GM12878 (cell line): Measurements from ENCODE around the gene TSEN34. TPM values are rescaled to one million over a fixed set of nuclear protein-coding genes. Genes with fewer than 3 reads are reported as not detected.

Experiments used
- ATAC-seq: fragments of 200-7000 bp; cut with Tn5 transposase; 3 replicates; pipeline ENCODE4 v1.9.1; 2020; ENCODE audit warnings: mild to moderate bottlenecking, moderate library complexity
- BruUV-seq: library from RNA; stranded (reverse); fragments of 400-500 nt; replicated peaks from 2 replicates; lab custom pipeline; 2021; lab: Mats Ljungman, UMichigan
- CTCF ChIA-PET: fragments of 300-600 bp; sonication (Branson Sonifier 250); formaldehyde crosslinking; extraction: SDS; loops from one replicate; lab custom pipeline; 2021; ENCODE audit warnings: inconsistent platforms; lab: Yijun Ruan, JAX
- POLR2A ChIA-PET: fragments of 350-600 bp; formaldehyde crosslinking; extraction: SDS; loops from one replicate; lab custom pipeline; 2021; ENCODE audit warnings: inconsistent platforms; lab: Charles Lee
- RAD21 ChIA-PET: fragments of 300-600 bp; sonication (Branson Sonifier 250); formaldehyde crosslinking; loops from one replicate; lab custom pipeline; 2023; ENCODE audit warnings: antibody characterized with exemption; ENCODE audit not compliant: unreplicated experiment; lab: Charles Lee
- SMC1A ChIA-PET: fragments of 300-600 bp; sonication (Branson Sonifier 250); formaldehyde crosslinking; loops from one replicate; lab custom pipeline; 2023; ENCODE audit not compliant: unreplicated experiment, uncharacterized antibody; lab: Charles Lee
- DNase-seq: peaks from one replicate; pipeline ENCODE4 v3.0.0-alpha.2; 2011; ENCODE audit warnings: low read depth, low spot score
- FAIRE-seq: peaks from 3 replicates; lab custom pipeline; 2011; peaks lifted over from hg19 to GRCh38; lab: Jason Lieb, UNC
- H2AFZ ChIP-seq: 2 replicates; pipeline ENCODE4 v1.6.0; 2011; ENCODE audit warnings: low read depth, low read length, control low read depth; ENCODE audit not compliant: control insufficient read depth
- H3K27ac ChIP-seq: 2 replicates; pipeline ENCODE4 v1.5.1; 2011; ENCODE audit warnings: control low read depth; ENCODE audit not compliant: control insufficient read depth, insufficient read depth
- H3K27me3 ChIP-seq, 2 experiments: replicated peaks in 1 of 2; 2 replicates each; pipeline versions ENCODE4 v1.6.0 to v1.6.1; 2011; ENCODE audit warnings: low read length in 1 of 2; ENCODE audit not compliant: control insufficient read depth in 2 of 2, insufficient read depth in 2 of 2
- H3K36me3 ChIP-seq, 2 experiments: 2 replicates each; pipeline ENCODE4 v1.5.1; 2011; ENCODE audit warnings: low read length in 1 of 2; ENCODE audit not compliant: control insufficient read depth in 2 of 2, insufficient read depth in 2 of 2
- H3K4me1 ChIP-seq: 2 replicates; pipeline ENCODE4 v1.6.1; 2011; ENCODE audit warnings: mild to moderate bottlenecking, low read length, moderate library complexity, mixed read lengths; ENCODE audit not compliant: control insufficient read depth, insufficient read depth
- H3K4me2 ChIP-seq: 2 replicates; pipeline ENCODE4 v1.6.0; 2011; ENCODE audit warnings: control low read depth; ENCODE audit not compliant: control insufficient read depth, insufficient read depth
- H3K4me3 ChIP-seq: fragments of 200-600 bp; sonication (generic); 2 replicates; pipeline ENCODE4 v1.5.1; 2016
- H3K79me2 ChIP-seq: 2 replicates; pipeline ENCODE4 v1.6.0; 2011; ENCODE audit warnings: low read length; ENCODE audit not compliant: control insufficient read depth, insufficient read depth
- H3K9ac ChIP-seq: 2 replicates; pipeline ENCODE4 v1.8.0; 2011; ENCODE audit warnings: low read length, control low read depth, mixed read lengths; ENCODE audit not compliant: control insufficient read depth, insufficient read depth
- H3K9me3 ChIP-seq: replicated peaks from 3 replicates; pipeline ENCODE4 v1.5.1; 2011; ENCODE audit warnings: mild to moderate bottlenecking, low read length; ENCODE audit not compliant: control insufficient read depth, insufficient read depth
- H4K20me1 ChIP-seq: 2 replicates; pipeline ENCODE4 v1.6.0; 2011; ENCODE audit not compliant: control insufficient read depth, insufficient read depth
- CHD1 ChIP-seq: IDR thresholded peaks from 2 replicates; pipeline ENCODE4 v1.6.1; 2012; ENCODE audit warnings: low read depth, low read length, improper control_type of control experiment
- E4F1 ChIP-seq: fragments of 450-650 bp; IDR thresholded peaks from 2 replicates; pipeline ENCODE4 v1.6.1; 2018; ENCODE audit warnings: borderline replicate concordance, mild to moderate bottlenecking; ENCODE audit not compliant: partially characterized antibody
- EED ChIP-seq: sonication (generic); IDR thresholded peaks from 2 replicates; pipeline ENCODE4 v1.6.1; 2016; ENCODE audit warnings: antibody characterized with exemption, low read depth
- HSF1 ChIP-seq: fragments of 150-350 bp; IDR thresholded peaks from 2 replicates; pipeline ENCODE4 v1.6.1; 2014; ENCODE audit warnings: mild to moderate bottlenecking, low read depth, low read length
- IRF3 ChIP-seq: fragments of 450-650 bp; IDR thresholded peaks from 2 replicates; pipeline ENCODE4 v1.6.1; 2014; ENCODE audit warnings: mild to moderate bottlenecking
- MXI1 ChIP-seq: fragments of 150-350 bp; IDR thresholded peaks from 2 replicates; pipeline ENCODE4 v1.6.1; 2011; ENCODE audit warnings: low read depth, mild to moderate bottlenecking, inconsistent platforms, low read length, improper control_type of control experiment
- SREBF1 ChIP-seq: IDR thresholded peaks from 2 replicates; pipeline ENCODE4 v1.6.1; 2012; ENCODE audit warnings: mild to moderate bottlenecking, low read length
- ZBTB4 ChIP-seq: fragments of 450-650 bp; formaldehyde crosslinking; IDR thresholded peaks from 2 replicates; pipeline ENCODE4 v1.4.0; 2022; ENCODE audit warnings: mild to moderate bottlenecking, moderate library complexity
- ZNF384 ChIP-seq: IDR thresholded peaks from 2 replicates; pipeline ENCODE4 v1.6.1; 2012; ENCODE audit warnings: low read depth, mild to moderate bottlenecking, low read length, improper control_type of control experiment, borderline replicate concordance
- WGBS: methylation state at CpG from one replicate; pipeline ENCODE4 v1.1.6; 2016; ENCODE audit warnings: low lambda C conversion rate; ENCODE audit not compliant: insufficient replicate concordance, insufficient coverage; ENCODE audit errors: missing lambda C conversion rate; 5-methylcytosine and 5-hydroxymethylcytosine counted together
- in situ Hi-C: fragments of 300-500 bp; cut with MboI; formaldehyde crosslinking; loops from 9 replicates; pipeline ENCODE4 v1.14.3; 2018; ENCODE audit warnings: mixed read lengths
- intact Hi-C: fragments of 100-400 bp; cut with micrococcal nuclease; formaldehyde crosslinking; loops from one replicate; pipeline ENCODE4 v1.14.2; 2022; ENCODE audit not compliant: unreplicated experiment
- polyA plus RNA-seq, 11 experiments: library from polyadenylated mRNA; depleted of rRNA in 4 of 11; unstranded in 6 of 11; stranded (reverse) in 5 of 11; fragments of >200 nt; fragmentation: Nextera tagmentation in 4 of 11; fragmentation: Illumina TruSeq in 1 of 11; extraction: Ambion mirVana in 4 of 11; extraction: Trizol in 1 of 11; gene quantifications; 1 replicate in 1 of 11; 2 replicates in 10 of 11; pipeline versions ENCODE4 v1.2.1 to v1.2.3, GENCODE V29; 2011 to 2016; ENCODE audit warnings: inconsistent platforms in 2 of 11, missing spikeins in 2 of 11, low read depth in 1 of 11
- total RNA-seq, 4 experiments: library from RNA; depleted of rRNA in 3 of 4; stranded (reverse); fragments of >200 nt in 3 of 4; fragmentation: Illumina TruSeq in 1 of 4; extraction: Trizol in 1 of 4; gene quantifications; 2 replicates each; pipeline versions ENCODE4 v1.2.1 to v1.2.3, GENCODE V29; 2013 to 2021

Gene TSEN34
- total and polyA plus RNA-seq, 10 of the 15 experiments (the other 5 are each of a cell fraction or from before 2014, with no cell fraction given): 1.0 to 35.9 (median 16.8) TPM

- TF ChIP-seq HSF1 (no peak), MXI1 (0 out of 2 replicates have a peak, but pooled peaks have one; percentile 49), ZBTB4 (CRISPR knock-in tag) (no peak)
- TF ChIP-seq, all 136 proteins: peak for 6
These were observed 10.1 kb downstream of the TSEN34 start (continued) for GRCh38 chr19:54201172-54201701.

- ATAC-seq: no peak
- Histone ChIP-seq H3K79me2 (peaks cover 61% of the 10 kb centered on the region), H3K36me3 (peaks cover 25 to 28% of the 10 kb centered on the region in 2 experiments), H3K27ac (0 out of 2 replicates have a peak overlapping the region, but pooled peaks have one; percentile 96), H3K27me3 (no peaks in the 10 kb centered on the region), H3K9ac (peak overlapping the region; percentile 96; the same call in 1 of the 2 replicates), H3K4me1 (peaks cover 27% of the 10 kb centered on the region), H3K9me3 (no peaks in the 10 kb centered on the region), H4K20me1 (peaks cover 15% of the 10 kb centered on the region), H3K4me2 (peak overlapping the region; percentile 91), H3K4me3 (peak overlapping the region; percentile 92), H2AFZ (no peak overlapping the region)
- intact Hi-C loops: loop anchor here (2.0 kb wide), 1 partner anchor 65 kb away; the partner anchor contains the start of gene CNOT3
- 8% methylated on average over 13 of the region's 13 CpGs for WGBS
- no peak for DNase-seq
- POLR2A ChIA-PET: interaction anchor here (2.4 to 7.7 kb wide), 2 partner anchors 12 to 65 kb away, joined by 11 to 100 read pairs; partner anchors contain the start of genes CNOT3, MBOAT7 and TSEN34
- in situ Hi-C loops: no loop called here
- BruUV-seq: no TSS peak
- CTCF ChIA-PET: interaction anchor here (1.0 to 1.8 kb wide), 2 partner anchors 13 to 189 kb away, joined by 6 to 8 read pairs; partner anchors contain the start of gene MBOAT7
- FAIRE-seq: no peak
- RAD21 ChIA-PET: no interaction called here
- SMC1A ChIA-PET: interaction anchor here (0.8 to 3.8 kb wide), 7 partner anchors 12 to 189 kb away, joined by 3 to 26 read pairs (median 3); partner anchors contain the start of genes MBOAT7 and TSEN34
- TF ChIP-seq ZNF384 (no peak), SREBF1 (no peak), E4F1 (no peak), IRF3 (no peak), EED (no peak), CHD1 (no peak)
These were observed 10.9 kb downstream of the TSEN34 start for GRCh38 chr19:54201980-54202379.
